ENCODE measurements around the gene C1QTNF4. TPM values are rescaled to one million over a fixed set of nuclear protein-coding genes. Genes with fewer than 3 reads are reported as not detected.

Gene C1QTNF4
- total and polyA plus RNA-seq, 9 of the 15 experiments (the other 6 are each of a cell fraction or from before 2014, with no cell fraction given) = not detected

GRCh38 chr11:47552566-47553405 is 41.4 kb downstream of the C1QTNF4 start, which contains the start of gene CELF1 (continued):
- no peak for TF ChIP-seq ZNF280B (CRISPR knock-in tag; IDR thresholded peaks at IDR 0.05)
- no peak for TF ChIP-seq TAF9B (IDR thresholded peaks at IDR 0.05; ENCODE audit: partially characterized antibody)
- TF ChIP-seq POLR2A (conservative IDR thresholded peaks at IDR 0.05) = peak; percentile 77
- peak; percentile 91 for TF ChIP-seq CREB1 (IDR thresholded peaks at IDR 0.05)
- TF ChIP-seq CREB1 (CRISPR knock-in tag; IDR thresholded peaks at IDR 0.05) = peak; percentile 69
- TF ChIP-seq ATF7 (IDR thresholded peaks at IDR 0.05) = peak; percentile 84
- TF ChIP-seq ZBTB8A (IDR thresholded peaks at IDR 0.05; ENCODE audit: partially characterized antibody) = no peak
- peak; percentile 97 for TF ChIP-seq CTCFL (IDR thresholded peaks at IDR 0.05; ENCODE audit: borderline replicate concordance, insufficient read depth, low read depth, low read length, poor library complexity, severe bottlenecking)
- TF ChIP-seq SAP30 (IDR thresholded peaks at IDR 0.05; ENCODE audit: borderline replicate concordance, insufficient read depth, low read depth, low read length, poor library complexity, severe bottlenecking) = peak; percentile 73
- TF ChIP-seq ARID3B (CRISPR knock-in tag; IDR thresholded peaks at IDR 0.05; ENCODE audit: borderline replicate concordance) = 0 out of 2 replicates have a peak, but pooled peaks have one; percentile 76
- peak; percentile 12; the same call in 1 of the 2 replicates for TF ChIP-seq L3MBTL2 (IDR thresholded peaks at IDR 0.05)
- no peak for TF ChIP-seq TARDBP (IDR thresholded peaks at IDR 0.05)
- peak in 1 of 2 experiments; percentile 98; a peak in 2 of 4 replicates for TF ChIP-seq KDM4B (IDR thresholded peaks at IDR 0.05; ENCODE audit: borderline replicate concordance in 2 of 2, low read depth in 1 of 2)
- TF ChIP-seq HDAC1 (IDR thresholded peaks at IDR 0.05) = peak in 1 of 2 experiments; percentile 72; a peak in 1 of 4 replicates
- TF ChIP-seq HOXB6 (CRISPR knock-in tag; IDR thresholded peaks at IDR 0.05; ENCODE audit: borderline replicate concordance) = no peak
- TF ChIP-seq ESRRB (CRISPR knock-in tag; IDR thresholded peaks at IDR 0.05; ENCODE audit: borderline replicate concordance) = no peak
- TF ChIP-seq KAT7 (CRISPR knock-in tag; IDR thresholded peaks at IDR 0.05; ENCODE audit: borderline replicate concordance) = no peak
- no peak for TF ChIP-seq ETV6 (IDR thresholded peaks at IDR 0.05; ENCODE audit: borderline replicate concordance in 1 of 2, low read depth in 2 of 2, low read length in 1 of 2)
- no peak for TF ChIP-seq ETV6 (CRISPR knock-in tag; IDR thresholded peaks at IDR 0.05; ENCODE audit: borderline replicate concordance)
- TF ChIP-seq ETV5 (CRISPR knock-in tag; IDR thresholded peaks at IDR 0.05; ENCODE audit: low read depth) = peak; percentile 70
- no peak for TF ChIP-seq HDAC2 (IDR thresholded peaks at IDR 0.05)
- no peak for TF ChIP-seq YBX1 (IDR thresholded peaks at IDR 0.05)

Measured in K562 (cell line).